Mesodermal cell (in vitro differentiated cells): ENCODE data around the gene FAM25C.
"Not testable (repeated sequence)": the region's sequence is repeated elsewhere in the genome, so short reads cannot be mapped to it uniquely, and the experiment has no call there.

Experiments
- H3K27ac ChIP-seq: 2 replicates; pipeline ENCODE4 v1.7.0; 2013; ENCODE audit warnings: mild to moderate bottlenecking, low read depth, low read length, moderate library complexity; ENCODE audit not compliant: severe bottlenecking
- H3K36me3 ChIP-seq: 2 replicates; pipeline ENCODE4 v1.7.1; 2013; ENCODE audit warnings: mild to moderate bottlenecking, low read length, moderate library complexity; ENCODE audit not compliant: control insufficient read depth, insufficient read depth
- H3K4me1 ChIP-seq: one replicate; pipeline ENCODE4 v1.7.1; 2013; ENCODE audit warnings: mild to moderate bottlenecking, low read length; ENCODE audit not compliant: insufficient read depth, control insufficient read depth, poor library complexity, severe bottlenecking
- H3K4me3 ChIP-seq: 2 replicates; pipeline ENCODE4 v1.7.0; 2013; ENCODE audit warnings: low read length, control low read depth, mild to moderate bottlenecking; ENCODE audit not compliant: insufficient read depth, poor library complexity, severe bottlenecking; ENCODE audit errors: extremely low read depth
- H3K9me3 ChIP-seq: 2 replicates; pipeline ENCODE4 v1.7.1; 2013; ENCODE audit warnings: mild to moderate bottlenecking, low read length, moderate library complexity; ENCODE audit not compliant: control insufficient read depth
- WGBS, 2 experiments: methylation state at CpG; one replicate each; pipeline ENCODE4 v1.1.5; 2013; ENCODE audit warnings: missing lambda C conversion rate in 2 of 2; ENCODE audit not compliant: insufficient coverage in 2 of 2; 5-methylcytosine and 5-hydroxymethylcytosine counted together

FAM25C gene

GRCh38 chr10:47957158-47957557 lies 42.4 kb downstream of the FAM25C start:
- not testable (repeated sequence) for H3K4me3 ChIP-seq, H3K36me3 ChIP-seq, H3K9me3 ChIP-seq, H3K27ac ChIP-seq, H3K4me1 ChIP-seq
- 93 to 96% methylated on average over 3 of the region's 8 CpGs for WGBS, 2 experiments

DNA sequence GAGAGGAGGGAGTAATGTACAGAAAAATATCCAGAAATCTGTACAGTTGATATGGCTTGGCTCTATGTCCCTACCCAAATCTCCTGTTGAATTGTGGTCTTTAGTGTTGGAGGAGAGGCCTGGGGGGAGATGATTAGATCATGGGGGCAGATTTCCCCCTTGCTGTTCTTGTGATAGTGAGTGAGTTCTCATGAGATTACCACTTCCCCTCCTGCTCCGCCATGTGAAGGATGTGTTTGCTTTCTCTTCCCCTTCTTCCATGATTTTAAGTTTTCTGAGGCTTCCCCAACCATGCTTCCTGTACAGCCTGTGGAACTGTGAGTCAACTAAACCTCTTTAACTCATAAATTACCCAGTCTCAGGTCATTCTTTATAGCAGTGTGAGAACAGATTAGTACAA lies 52.2 kb downstream of the FAM25C start:
- not testable (repeated sequence) for H3K4me1 ChIP-seq, H3K4me3 ChIP-seq, H3K9me3 ChIP-seq, H3K36me3 ChIP-seq, H3K27ac ChIP-seq
- WGBS, 2 experiments, result no CpG with 5 or more reads among the region's 1 CpG
